RWPE2 (cell line): ENCODE data around the gene DNMT1.

Experiments used
- ATAC-seq: fragments of 200-7000 bp; cut with Tn5 transposase; 3 replicates; pipeline ENCODE4 v1.9.1; 2021; ENCODE audit warnings: low read depth
- DNase-seq: peaks from one replicate; pipeline ENCODE4 v3.0.0-alpha.2; 2020; ENCODE audit warnings: low spot score
- H3K27ac ChIP-seq: fragments of 450-650 bp; 2 replicates; pipeline ENCODE4 v1.5.1; 2017; ENCODE audit warnings: mild to moderate bottlenecking; ENCODE audit not compliant: poor library complexity, severe bottlenecking
- H3K27me3 ChIP-seq: fragments of 250-450 bp; sonication (Bioruptor Pico); 2 replicates; pipeline ENCODE4 v1.5.1; 2021; ENCODE audit warnings: mild to moderate bottlenecking, moderate library complexity; ENCODE audit not compliant: insufficient read depth, poor library complexity, severe bottlenecking
- H3K36me3 ChIP-seq: fragments of 250-450 bp; sonication (Bioruptor Pico); 2 replicates; pipeline ENCODE4 v1.5.1; 2020; ENCODE audit warnings: low read depth, mild to moderate bottlenecking, moderate library complexity
- H3K4me1 ChIP-seq: fragments of 250-450 bp; sonication (Bioruptor Pico); 2 replicates; pipeline ENCODE4 v1.5.1; 2021; ENCODE audit warnings: mild to moderate bottlenecking, moderate library complexity; ENCODE audit not compliant: insufficient read depth, poor library complexity, severe bottlenecking
- H3K4me3 ChIP-seq: fragments of 250-450 bp; sonication (Bioruptor Pico); 2 replicates; pipeline ENCODE4 v1.5.1; 2021; ENCODE audit warnings: mild to moderate bottlenecking, moderate library complexity; ENCODE audit not compliant: severe bottlenecking
- H3K9me3 ChIP-seq: fragments of 250-450 bp; sonication (Bioruptor Pico); 2 replicates; pipeline ENCODE4 v1.5.1; 2021; ENCODE audit warnings: mild to moderate bottlenecking, moderate library complexity; ENCODE audit not compliant: severe bottlenecking
- CTCF ChIP-seq: fragments of 450-650 bp; IDR thresholded peaks from one replicate; pipeline ENCODE4 v1.5.1; 2017; ENCODE audit warnings: mild to moderate bottlenecking, moderate library complexity; ENCODE audit not compliant: poor library complexity, severe bottlenecking

DNMT1 gene

GRCh38 chr19:10230173-10230860, 35.6 kb upstream of the DNMT1 start:
- Histone ChIP-seq H3K27ac (no peak overlapping the region), H3K4me1 (no peaks in the 10 kb centered on the region), H3K4me3 (peak overlapping the region; percentile 99), H3K27me3 (no peaks in the 10 kb centered on the region), H3K9me3 (no peaks in the 10 kb centered on the region), H3K36me3 (no peaks in the 10 kb centered on the region)
- DNase-seq (no peak), ATAC-seq (no peak)
- no peak for TF ChIP-seq CTCF

GRCh38 chr19:10228920-10229319, 34.2 kb upstream of the DNMT1 start:
- Histone ChIP-seq H3K27ac (no peak overlapping the region), H3K9me3 (no peaks in the 10 kb centered on the region), H3K4me3 (no peak overlapping the region), H3K27me3 (no peaks in the 10 kb centered on the region), H3K36me3 (no peaks in the 10 kb centered on the region), H3K4me1 (no peaks in the 10 kb centered on the region)
- DNase-seq, result no peak
- TF ChIP-seq CTCF, result peak; percentile 46
- ATAC-seq, result no peak

- no peak overlapping the region for H3K27ac ChIP-seq
- H3K4me3 ChIP-seq, result no peak overlapping the region
- H3K36me3 ChIP-seq, result no peaks in the 10 kb centered on the region
- H3K4me1 ChIP-seq, result no peaks in the 10 kb centered on the region
- ATAC-seq (no peak), DNase-seq (no peak)
- no peaks in the 10 kb centered on the region for H3K9me3 ChIP-seq
- no peak for TF ChIP-seq CTCF
- no peaks in the 10 kb centered on the region for H3K27me3 ChIP-seq
These were observed 33.6 kb upstream of the DNMT1 start for GRCh38 chr19:10228393-10228792.

- Histone ChIP-seq H3K4me1 (no peaks in the 10 kb centered on the region), H3K4me3 (no peak overlapping the region), H3K9me3 (no peaks in the 10 kb centered on the region), H3K27ac (no peak overlapping the region), H3K36me3 (no peaks in the 10 kb centered on the region), H3K27me3 (no peaks in the 10 kb centered on the region)
- DNase-seq, result no peak
- ATAC-seq, result no peak
- TF ChIP-seq CTCF, result no peak
These were observed 32.5 kb upstream of the DNMT1 start for GRCh38 chr19:10227026-10227971.
